Measurements from ENCODE around the gene NBPF4.
"Not testable (repeated sequence)": the region's sequence is repeated elsewhere in the genome, so short reads cannot be mapped to it uniquely, and the experiment has no call there.

The NBPF4 gene

GRCh38 chr1:108243976-108244375 is at the start of gene NBPF4:
Gene NBPF4 (minus strand): TSS chr1:108244076. CDS start chr1:108243761, 315 bp downstream.
- not testable (repeated sequence) for DNase-seq (ENCODE audit: low read depth, low spot score)

GRCh38 chr1:108282528-108283257 is 38.8 kb upstream of the NBPF4 start:
- not testable (repeated sequence) for DNase-seq (ENCODE audit: low read depth, low spot score)

GRCh38 chr1:108272485-108273327 is 28.8 kb upstream of the NBPF4 start:
- DNase-seq (ENCODE audit: low read depth, low spot score), result not testable (repeated sequence)

- not testable (repeated sequence) for DNase-seq (ENCODE audit: low read depth, low spot score)
Observed at GRCh38 chr1:108267097-108267496, 23.2 kb upstream of the NBPF4 start.

- DNase-seq (ENCODE audit: low read depth, low spot score), result not testable (repeated sequence)
Observed at GRCh38 chr1:108261967-108262366, 18.1 kb upstream of the NBPF4 start.

GRCh38 chr1:108261519-108261918 is 17.6 kb upstream of the NBPF4 start:
- DNase-seq (ENCODE audit: low read depth, low spot score), result not testable (repeated sequence)

- DNase-seq (ENCODE audit: low read depth, low spot score), result not testable (repeated sequence)
Observed at GRCh38 chr1:108260578-108261259, 16.8 kb upstream of the NBPF4 start.

- DNase-seq (ENCODE audit: low read depth, low spot score), result not testable (repeated sequence)
Observed at GRCh38 chr1:108255426-108255825, 11.6 kb upstream of the NBPF4 start.

GRCh38 chr1:108239426-108239825 is 4.5 kb downstream of the NBPF4 start:
- not testable (repeated sequence) for DNase-seq (ENCODE audit: low read depth, low spot score)

GRCh38 chr1:108235308-108235707 is 8.6 kb downstream of the NBPF4 start:
- not testable (repeated sequence) for DNase-seq (ENCODE audit: low read depth, low spot score)

- DNase-seq (ENCODE audit: low read depth, low spot score), result not testable (repeated sequence)
Observed at GRCh38 chr1:108232183-108232582, 11.7 kb downstream of the NBPF4 start.

GRCh38 chr1:108229976-108230375 is 13.9 kb downstream of the NBPF4 start:
- not testable (repeated sequence) for DNase-seq (ENCODE audit: low read depth, low spot score)

- DNase-seq (ENCODE audit: low read depth, low spot score), result not testable (repeated sequence)
Observed at GRCh38 chr1:108227772-108228171, 16.1 kb downstream of the NBPF4 start.

GRCh38 chr1:108226855-108227254 is 17.0 kb downstream of the NBPF4 start:
- not testable (repeated sequence) for DNase-seq (ENCODE audit: low read depth, low spot score)

- DNase-seq (ENCODE audit: low read depth, low spot score), result not testable (repeated sequence)
Observed at GRCh38 chr1:108223226-108223625, 20.6 kb downstream of the NBPF4 start.

GRCh38 chr1:108217515-108218174 is 26.2 kb downstream of the NBPF4 start:
- DNase-seq (ENCODE audit: low read depth, low spot score), result not testable (repeated sequence)

GRCh38 chr1:108217007-108217406 is 26.9 kb downstream of the NBPF4 start:
- DNase-seq (ENCODE audit: low read depth, low spot score), result not testable (repeated sequence)

- DNase-seq (ENCODE audit: low read depth, low spot score), result not testable (repeated sequence)
Observed at GRCh38 chr1:108216028-108216890, 27.6 kb downstream of the NBPF4 start.

- not testable (repeated sequence) for DNase-seq (ENCODE audit: low read depth, low spot score)
Observed at GRCh38 chr1:108214641-108215465, 29.0 kb downstream of the NBPF4 start.

Data from ELF-1 (cell line).